GM21423 (cell line): ENCODE data around the gene C11orf68.

Experiments used
- ATAC-seq: cut with Tn5 transposase; IDR thresholded peaks from one replicate; pipeline ENCODE4 v1.9.1; 2021; ENCODE audit warnings: mild to moderate bottlenecking, moderate library complexity; ENCODE audit not compliant: unreplicated experiment

The C11orf68 gene

DNA sequence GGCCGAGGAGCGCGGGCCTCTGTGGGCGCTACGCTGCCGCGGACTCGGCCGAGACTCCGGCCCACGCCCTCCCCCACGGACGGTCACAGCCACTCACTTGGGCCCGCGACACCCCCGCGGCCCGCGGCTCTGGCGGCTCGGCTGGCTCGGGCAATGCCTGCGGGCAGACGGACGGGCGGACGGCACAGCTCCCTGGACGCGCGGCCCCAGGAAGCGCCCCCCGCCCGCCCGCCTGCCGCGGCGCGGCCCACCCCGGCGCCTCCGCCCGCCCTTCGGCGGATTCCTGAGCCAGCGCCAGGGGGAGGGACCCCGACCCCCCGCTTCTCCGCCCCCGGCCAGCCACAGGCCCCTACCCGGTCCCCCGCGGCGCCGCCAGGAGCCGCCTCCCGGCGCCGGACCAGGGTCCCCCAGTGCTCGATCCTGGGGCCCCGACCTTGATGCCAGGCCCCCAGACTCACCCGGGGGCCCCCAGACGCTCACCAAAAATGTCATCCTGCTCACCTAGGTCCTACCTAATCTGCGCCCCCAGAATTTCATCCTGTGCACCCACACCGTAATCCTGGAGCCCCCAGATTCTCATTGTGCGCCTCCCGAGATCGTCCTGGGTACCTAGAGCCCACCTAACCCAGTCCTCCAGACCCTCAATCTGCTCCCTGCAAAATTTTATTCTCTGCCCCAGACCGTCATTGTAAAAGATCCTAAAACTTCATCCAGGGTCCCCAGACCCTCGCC is 46.1 kb downstream of the C11orf68 start, which contains the start of gene EFEMP2:
Gene EFEMP2, minus strand, starts transcription at position 215 of the 732 bp plus-strand sequence. CDS start 446 bp downstream, outside the sequence.
- no peak for ATAC-seq

DNA sequence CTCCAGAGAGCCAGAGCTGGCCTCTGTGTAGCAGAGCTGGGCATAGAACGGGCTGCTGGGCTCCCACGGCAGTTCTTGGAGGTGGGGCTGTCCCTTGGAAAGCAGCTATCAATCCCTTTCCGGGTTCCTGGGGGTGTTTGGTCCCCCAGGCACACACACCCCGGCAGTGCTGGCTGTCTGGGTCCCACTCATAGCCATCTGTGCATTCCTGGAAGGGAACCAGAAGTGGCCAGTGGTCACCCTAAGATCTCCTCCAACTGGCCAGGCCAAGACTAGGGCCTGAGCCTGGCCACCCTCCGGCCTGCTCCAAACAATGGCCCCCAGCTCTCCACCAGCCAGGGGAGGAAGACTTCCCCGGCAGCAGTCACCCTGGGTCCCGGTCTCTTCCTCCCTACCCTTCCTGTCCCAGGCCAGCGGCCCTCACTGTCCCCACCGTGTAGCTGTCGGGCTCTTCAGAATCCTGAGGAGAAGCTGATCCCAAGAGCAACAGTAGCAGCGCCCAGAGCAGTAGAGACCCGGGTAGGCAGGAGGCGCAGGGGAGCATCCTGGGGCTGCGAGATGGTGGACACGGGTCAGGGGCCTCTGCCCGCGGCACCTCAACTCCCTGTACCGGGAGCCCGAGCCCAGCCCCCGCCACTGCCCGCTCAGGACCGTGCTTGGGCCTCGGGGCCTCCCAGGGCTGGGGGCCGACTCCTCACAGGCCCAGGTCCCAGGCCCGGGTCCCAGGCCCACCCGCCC is 46.9 kb downstream of the C11orf68 start:
- ATAC-seq, result no peak

DNA sequence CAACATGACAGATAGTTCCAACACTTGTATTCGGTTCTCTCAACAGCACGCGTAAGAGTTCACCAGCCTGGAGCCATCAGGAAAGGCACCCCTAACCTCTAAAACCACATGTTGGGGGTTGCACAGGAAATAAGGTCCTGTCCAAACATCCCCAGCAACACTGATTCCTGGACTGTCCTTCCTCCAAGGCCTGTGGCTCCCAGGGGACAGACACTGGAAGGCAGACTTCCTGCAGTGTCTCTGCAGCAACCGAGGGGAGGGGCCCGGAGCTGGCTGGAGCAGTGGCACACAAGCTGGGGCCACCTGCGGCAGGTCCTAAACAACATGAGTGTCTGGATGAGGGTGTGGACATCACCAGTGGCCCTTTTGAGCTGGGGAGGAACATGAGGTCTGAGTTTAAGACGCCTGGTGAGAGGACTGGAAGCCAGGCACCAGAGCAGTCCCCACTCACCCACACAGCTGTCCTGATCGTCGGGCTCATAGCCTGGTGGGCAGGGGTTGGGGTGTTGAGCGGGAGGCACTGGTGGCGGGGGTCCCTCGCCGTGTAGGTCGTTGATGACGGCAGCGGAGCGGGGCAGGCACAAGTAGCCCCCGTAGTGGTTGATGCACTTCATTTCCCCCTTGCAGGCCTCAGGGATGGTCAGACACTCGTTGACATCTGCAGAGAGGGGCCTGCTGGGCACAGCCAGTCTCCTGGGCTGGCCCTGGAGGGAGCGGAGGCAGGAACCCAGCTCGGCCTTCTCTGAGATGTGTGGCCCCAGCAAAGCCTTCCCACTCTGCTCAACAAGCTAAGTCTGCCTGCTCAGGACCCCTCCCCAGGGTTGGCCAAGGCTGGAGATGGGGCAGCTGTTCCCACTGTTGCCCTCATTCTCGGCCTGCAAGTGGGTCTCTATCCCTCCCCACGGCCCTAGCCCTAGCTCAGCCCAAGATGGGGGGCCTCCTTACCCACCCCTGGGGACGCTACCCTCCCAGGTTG is 47.9 kb downstream of the C11orf68 start:
- no peak for ATAC-seq

DNA sequence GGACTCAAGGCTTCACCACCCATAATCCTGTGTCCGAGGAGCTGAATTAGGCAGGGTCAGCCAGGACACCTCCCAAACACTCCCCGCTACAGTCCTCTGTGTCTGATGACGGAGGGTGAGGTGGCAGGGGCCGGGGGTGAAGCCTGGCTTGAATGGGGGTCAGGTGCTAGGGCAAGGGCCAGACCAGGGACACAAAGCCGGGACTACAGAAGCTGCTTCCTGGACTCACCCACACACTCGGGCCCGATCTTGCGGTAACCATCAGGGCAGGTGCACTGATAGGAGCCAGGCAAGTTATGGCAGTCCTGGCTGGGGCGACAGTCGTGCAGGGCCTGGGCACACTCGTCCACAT is 48.6 kb downstream of the C11orf68 start:
- ATAC-seq, result no peak

DNA sequence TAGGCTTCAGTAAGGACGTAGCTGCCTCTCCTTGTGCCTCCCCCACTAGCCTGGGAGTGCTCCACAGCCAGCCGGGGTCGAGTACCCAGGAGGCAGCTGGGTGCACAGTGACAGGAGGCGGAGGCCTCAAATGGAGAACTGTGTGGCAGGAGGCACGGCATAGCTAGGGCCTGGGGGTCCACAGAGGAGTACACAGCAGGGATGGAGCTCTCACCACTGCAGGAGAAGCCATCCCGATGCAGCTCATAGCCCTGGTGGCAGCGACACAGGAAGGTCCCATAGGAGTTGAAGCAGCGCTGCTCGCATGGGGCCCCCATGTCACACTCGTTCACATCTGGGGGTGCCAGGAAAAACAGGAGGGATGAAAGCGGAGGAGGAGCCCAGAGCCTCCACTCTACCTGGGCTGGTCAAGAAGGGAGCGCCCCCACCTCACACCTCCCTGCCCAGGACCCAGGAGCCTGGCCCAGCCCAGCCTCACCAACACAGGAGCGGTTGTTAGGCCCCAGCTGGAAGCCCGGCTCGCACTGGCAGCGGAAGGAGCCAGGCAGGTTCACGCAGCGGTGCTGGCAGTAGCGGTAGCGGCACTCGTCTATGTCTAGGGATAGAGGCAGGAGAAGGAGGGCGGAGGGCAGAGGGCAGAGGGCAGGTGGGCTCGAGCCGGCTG is 49.1 kb downstream of the C11orf68 start:
- ATAC-seq, result no peak

DNA sequence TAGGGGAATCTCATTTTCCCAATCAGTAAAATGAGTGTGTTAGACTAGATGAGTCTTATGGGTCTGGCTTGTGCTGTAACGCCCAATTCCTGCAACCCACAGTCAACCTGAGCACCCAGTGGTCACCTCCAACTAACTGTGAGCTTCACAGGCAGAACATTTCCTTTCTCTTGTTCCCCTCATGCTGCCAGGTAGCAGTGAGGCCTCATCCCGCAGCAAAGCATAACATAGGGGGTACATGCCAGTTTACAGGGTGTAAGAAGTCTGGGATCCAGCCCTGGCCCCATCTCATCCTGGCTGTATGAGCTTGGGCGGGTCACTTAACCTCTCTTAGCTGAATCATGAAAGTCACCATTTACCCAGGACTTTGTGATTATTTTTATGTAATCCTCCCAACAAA is 50.0 kb downstream of the C11orf68 start:
- no peak for ATAC-seq

DNA sequence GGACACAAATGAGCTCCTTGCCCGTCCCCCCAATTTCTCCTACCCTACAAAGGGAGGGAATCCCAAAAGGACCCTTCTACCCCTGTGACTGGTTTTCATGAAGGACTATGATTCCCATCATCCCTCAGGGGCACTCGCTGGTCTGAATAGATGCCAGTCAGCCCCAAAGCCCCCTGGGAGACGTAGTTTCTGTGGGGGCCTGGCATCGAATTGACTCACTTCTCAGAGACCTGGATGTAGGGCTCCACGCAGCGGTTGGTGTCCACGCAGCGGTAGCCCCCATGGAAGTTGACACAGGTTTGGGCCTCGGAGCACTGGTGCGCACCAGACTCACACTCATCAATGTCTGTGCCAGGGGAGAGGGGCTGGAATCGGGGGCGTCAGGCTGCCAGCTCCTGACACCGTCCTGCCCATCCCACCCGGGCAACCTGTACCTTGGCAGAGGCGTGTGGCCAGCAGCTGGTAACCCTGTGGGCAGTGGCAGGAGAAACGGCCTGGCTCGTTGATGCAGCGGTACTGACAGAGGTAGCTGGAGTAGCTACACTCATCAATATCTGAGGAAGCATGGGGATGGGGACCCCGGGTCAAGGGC is 50.7 kb downstream of the C11orf68 start:
- no peak for ATAC-seq

DNA sequence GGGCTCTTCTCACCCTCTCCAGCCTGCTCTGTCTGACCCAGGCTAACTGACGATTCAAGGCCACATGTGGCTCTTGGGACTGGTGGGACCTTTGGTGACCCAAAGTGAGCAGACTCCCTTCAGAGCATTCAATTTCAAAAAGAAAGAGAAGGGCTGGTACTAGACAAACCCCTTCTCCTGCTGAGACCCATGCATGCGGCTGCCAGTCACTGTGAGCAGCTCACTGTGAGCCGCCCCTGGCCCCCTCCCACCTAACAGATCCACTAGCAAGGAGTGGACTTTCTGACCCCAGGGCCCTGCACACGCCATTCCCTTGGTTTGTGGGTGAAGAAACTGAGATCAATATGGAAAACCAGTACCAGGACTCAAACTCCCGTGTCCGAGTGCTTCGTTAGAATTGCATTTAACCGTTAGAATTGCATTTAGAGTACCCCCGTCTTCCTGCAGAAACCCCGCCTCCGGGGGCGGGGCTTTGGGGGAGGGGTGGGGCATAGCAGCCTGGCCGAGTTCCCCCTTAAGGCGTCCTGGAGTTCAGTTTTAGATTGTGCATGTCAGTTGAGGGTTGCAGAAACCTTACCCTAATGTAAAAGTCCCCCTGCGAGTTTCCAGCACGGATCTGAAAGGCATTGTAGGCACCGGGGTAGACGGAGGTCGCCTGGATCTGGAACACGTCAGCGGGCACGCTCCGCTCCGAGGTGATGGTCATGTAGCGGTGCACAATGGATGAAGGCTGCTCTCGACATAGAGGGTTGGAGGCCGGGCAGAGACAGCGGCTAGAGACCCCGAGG is 51.4 kb downstream of the C11orf68 start:
- no peak for ATAC-seq
